ENCODE data around the gene CRADD. TPM values are rescaled to one million over a fixed set of nuclear protein-coding genes. Genes with fewer than 3 reads are reported as not detected.

The CRADD gene
- total and polyA plus RNA-seq, 10 of the 15 experiments (the other 5 are each of a cell fraction or from before 2014, with no cell fraction given) = 7.6 to 15.5 (median 11.7) TPM

GRCh38 chr12:93759512-93760081, 82.4 kb downstream of the CRADD start:
- intact Hi-C loops (cut with micrococcal nuclease; ENCODE audit: unreplicated experiment) (no loop called here), in situ Hi-C loops (cut with MboI) (no loop called here)
- Histone ChIP-seq H4K20me1 (ENCODE audit: control insufficient read depth, insufficient read depth) (no peaks in the 10 kb centered on the region), H3K4me1 (ENCODE audit: control insufficient read depth, insufficient read depth, low read length) (no peaks in the 10 kb centered on the region), H3K4me2 (ENCODE audit: control insufficient read depth, insufficient read depth) (no peak overlapping the region), H3K79me2 (ENCODE audit: control insufficient read depth, insufficient read depth, low read length) (no peaks in the 10 kb centered on the region), H3K9me3 (replicated peaks; ENCODE audit: control insufficient read depth, insufficient read depth, low read length) (no peaks in the 10 kb centered on the region; the same call in 2 of the 3 replicates), H3K27ac (ENCODE audit: control insufficient read depth, insufficient read depth) (no peak overlapping the region), H3K36me3 (ENCODE audit: control insufficient read depth in 2 of 2, insufficient read depth in 2 of 2, low read length in 1 of 2) (no peaks in the 10 kb centered on the region), H2AFZ (ENCODE audit: control insufficient read depth, low read depth, low read length) (no peak overlapping the region), H3K27me3 (replicated peaks in 1 of 2; ENCODE audit: control insufficient read depth in 2 of 2, insufficient read depth in 2 of 2, low read length in 1 of 2) (no peaks in the 10 kb centered on the region), H3K9ac (ENCODE audit: control insufficient read depth, insufficient read depth, low read length) (no peak overlapping the region), H3K4me3 (no peak overlapping the region)
- ATAC-seq (no peak), FAIRE-seq (no peak), DNase-seq (ENCODE audit: low read depth, low spot score) (no peak)
- no TSS peak for BruUV-seq (replicated peaks)
- 45% methylated on average over 2 of the region's 2 CpGs for WGBS (ENCODE audit: insufficient coverage, insufficient replicate concordance, low lambda C conversion rate, missing lambda C conversion rate)
- ChIA-PET SMC1A (ENCODE audit: uncharacterized antibody, unreplicated experiment) (interaction anchor here (0.6 to 2.7 kb wide), 6 partner anchors 9 to 343 kb away, joined by 3 to 5 read pairs (median 4); no protein-coding TSS in a partner anchor), POLR2A (no interaction called here), CTCF (interaction anchor here (0.7 to 2.1 kb wide), 3 partner anchors 8 to 342 kb away, joined by 3 to 13 read pairs (median 3); no protein-coding TSS in a partner anchor), RAD21 (ENCODE audit: unreplicated experiment) (no interaction called here)
- TF ChIP-seq BRCA1 (IDR thresholded peaks at IDR 0.05; ENCODE audit: low read depth, low read length) (no peak), ZNF592 (IDR thresholded peaks at IDR 0.05) (no peak), ATF3 (IDR thresholded peaks at IDR 0.05; ENCODE audit: borderline replicate concordance, extremely low read depth, low read depth, low read length) (no peak), ETV6 (conservative IDR thresholded peaks at IDR 0.05 in 1 of 2, IDR thresholded peaks at IDR 0.05 in 1 of 2; ENCODE audit: borderline replicate concordance in 1 of 2, low read depth in 1 of 2) (no peak), SP1 (IDR thresholded peaks at IDR 0.05; ENCODE audit: low read depth, low read length) (no peak), ZZZ3 (IDR thresholded peaks at IDR 0.05; ENCODE audit: control insufficient read depth, insufficient read length, low read depth) (no peak), ZNF622 (IDR thresholded peaks at IDR 0.05) (no peak), PML (IDR thresholded peaks at IDR 0.05; ENCODE audit: low read length) (no peak), IRF5 (IDR thresholded peaks at IDR 0.05; ENCODE audit: borderline replicate concordance) (no peak), CHD2 (IDR thresholded peaks at IDR 0.05; ENCODE audit: borderline replicate concordance, low read depth, low read length) (no peak)
- TF ChIP-seq, protein P1, sequence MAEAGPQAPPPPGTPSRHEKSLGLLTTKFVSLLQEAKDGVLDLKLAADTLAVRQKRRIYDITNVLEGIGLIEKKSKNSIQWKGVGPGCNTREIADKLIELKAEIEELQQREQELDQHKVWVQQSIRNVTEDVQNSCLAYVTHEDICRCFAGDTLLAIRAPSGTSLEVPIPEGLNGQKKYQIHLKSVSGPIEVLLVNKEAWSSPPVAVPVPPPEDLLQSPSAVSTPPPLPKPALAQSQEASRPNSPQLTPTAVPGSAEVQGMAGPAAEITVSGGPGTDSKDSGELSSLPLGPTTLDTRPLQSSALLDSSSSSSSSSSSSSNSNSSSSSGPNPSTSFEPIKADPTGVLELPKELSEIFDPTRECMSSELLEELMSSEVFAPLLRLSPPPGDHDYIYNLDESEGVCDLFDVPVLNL (IDR thresholded peaks at IDR 0.05; ENCODE audit: low read depth, low read length) = no peak
- TF ChIP-seq, protein P2, sequence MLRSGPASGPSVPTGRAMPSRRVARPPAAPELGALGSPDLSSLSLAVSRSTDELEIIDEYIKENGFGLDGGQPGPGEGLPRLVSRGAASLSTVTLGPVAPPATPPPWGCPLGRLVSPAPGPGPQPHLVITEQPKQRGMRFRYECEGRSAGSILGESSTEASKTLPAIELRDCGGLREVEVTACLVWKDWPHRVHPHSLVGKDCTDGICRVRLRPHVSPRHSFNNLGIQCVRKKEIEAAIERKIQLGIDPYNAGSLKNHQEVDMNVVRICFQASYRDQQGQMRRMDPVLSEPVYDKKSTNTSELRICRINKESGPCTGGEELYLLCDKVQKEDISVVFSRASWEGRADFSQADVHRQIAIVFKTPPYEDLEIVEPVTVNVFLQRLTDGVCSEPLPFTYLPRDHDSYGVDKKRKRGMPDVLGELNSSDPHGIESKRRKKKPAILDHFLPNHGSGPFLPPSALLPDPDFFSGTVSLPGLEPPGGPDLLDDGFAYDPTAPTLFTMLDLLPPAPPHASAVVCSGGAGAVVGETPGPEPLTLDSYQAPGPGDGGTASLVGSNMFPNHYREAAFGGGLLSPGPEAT (IDR thresholded peaks at IDR 0.05; ENCODE audit: low read depth) = no peak

Measured in GM12878 (cell line).